Kidney (tissue), 14 donors: ENCODE results near the gene CCDC12. TPM values are rescaled to one million over a fixed set of nuclear protein-coding genes. Genes with fewer than 3 reads are reported as not detected.

Source experiments
- DNase-seq, 5 donors: peaks; one replicate each; pipeline ENCODE4 v3.0.0-alpha.2; 2013 to 2020
- FAIRE-seq: peaks from 2 replicates; lab custom pipeline; 2012; peaks lifted over from hg19 to GRCh38; lab: Jason Lieb, UNC
- H3K27ac ChIP-seq, 2 donors: one replicate each; pipeline ENCODE4 v1.7.0; 2013; ENCODE audit warnings: low read depth in 2 of 2, low read length in 2 of 2, inconsistent platforms in 1 of 2
- H3K27me3 ChIP-seq: one replicate; pipeline ENCODE4 v1.7.1; 2013; ENCODE audit warnings: low read length, inconsistent platforms; ENCODE audit not compliant: control insufficient read depth, insufficient read depth
- H3K36me3 ChIP-seq, 3 donors: one replicate each; pipeline versions ENCODE4 v1.7.0 to v1.7.1; 2013; ENCODE audit warnings: low read length in 3 of 3, control low read depth in 1 of 3, inconsistent platforms in 1 of 3; ENCODE audit not compliant: insufficient read depth in 3 of 3, control insufficient read depth in 2 of 3
- H3K4me1 ChIP-seq, 3 donors: one replicate each; pipeline versions ENCODE4 v1.7.0 to v1.7.1; 2013; ENCODE audit warnings: low read length in 3 of 3, inconsistent platforms in 1 of 3, low read depth in 1 of 3; ENCODE audit not compliant: control insufficient read depth in 2 of 3, insufficient read depth in 2 of 3
- H3K4me3 ChIP-seq, 3 donors: one replicate each; pipeline versions ENCODE4 v1.7.0 to v1.8.1; 2013; ENCODE audit warnings: low read length in 3 of 3, control low read depth in 1 of 3, inconsistent platforms in 1 of 3
- H3K9ac ChIP-seq, 3 donors: one replicate each; pipeline versions ENCODE4 v1.7.0 to v1.7.1; 2013; ENCODE audit warnings: low read length in 3 of 3, control low read depth in 1 of 3, inconsistent platforms in 1 of 3
- H3K9me3 ChIP-seq, 3 donors: one replicate each; pipeline versions ENCODE4 v1.7.0 to v1.7.1; 2013; ENCODE audit warnings: low read length in 3 of 3, control low read depth in 1 of 3, inconsistent platforms in 1 of 3; ENCODE audit not compliant: control insufficient read depth in 2 of 3, insufficient read depth in 1 of 3
- intact Hi-C: fragments of 100-400 bp; cut with DNase I; formaldehyde crosslinking; loops from one replicate; pipeline ENCODE4 v1.11.1; 2022
- polyA plus RNA-seq: library from polyadenylated mRNA; stranded (reverse); fragments of 350-450 nt; fragmentation: Illumina TruSeq; extraction: RNeasy Lipid Tissue Mini Kit (QIAGEN cat#74804); gene quantifications from one replicate; pipeline ENCODE4 v1.2.3, GENCODE V29; 2014; ENCODE audit warnings: low read depth, low replicate concordance; ENCODE audit not compliant: insufficient read depth
- total RNA-seq: library from RNA; stranded (reverse); fragmentation: NEBNext Ultra II Directional; extraction: Animal tissue kit (Norgen Biotek cat#: 25700); gene quantifications from one replicate; pipeline ENCODE4 v1.2.1, GENCODE V29; 2021
- TF ChIP-seq, protein P1 (sequence below): IDR thresholded peaks from 3 replicates; pipeline ENCODE4 v1.5.1; 2012; ENCODE audit warnings: mild to moderate bottlenecking, moderate library complexity, borderline replicate concordance; ENCODE audit not compliant: insufficient read depth; ENCODE audit errors: extremely low read depth
- donor health status: control.
- donor health status: control.
- donor health status: control.
- donor health status: control.
- donor health status: control.
- donor health status: DM: yes; HTN: yes; CAD: no.
- donor health status: Normal renal cell carcinoma (clear cell type).

The CCDC12 gene
- total and polyA plus RNA-seq, 2 donors from 2014 or later: 59.7 to 85.6 TPM

DNA sequence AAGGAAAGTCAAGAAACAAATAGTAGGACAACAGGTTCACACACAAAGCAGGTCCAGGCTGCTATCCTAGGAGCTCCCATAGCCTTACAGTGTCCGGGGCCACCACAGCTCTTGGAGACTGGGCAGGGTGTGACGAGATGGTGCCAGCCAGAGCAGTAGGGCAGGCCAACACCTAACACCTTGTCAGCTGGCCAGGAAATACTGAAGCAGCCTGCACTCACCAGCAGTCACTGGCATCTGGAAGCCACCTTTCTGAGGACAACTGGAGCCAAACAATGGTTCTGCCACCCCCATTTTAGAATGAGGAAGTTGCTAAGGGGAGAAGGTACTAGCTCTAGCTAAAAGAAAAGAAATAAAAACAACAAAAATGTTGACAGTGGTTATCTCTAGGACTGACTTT, 47.2 kb downstream of the CCDC12 start:
- TF ChIP-seq, protein P1, sequence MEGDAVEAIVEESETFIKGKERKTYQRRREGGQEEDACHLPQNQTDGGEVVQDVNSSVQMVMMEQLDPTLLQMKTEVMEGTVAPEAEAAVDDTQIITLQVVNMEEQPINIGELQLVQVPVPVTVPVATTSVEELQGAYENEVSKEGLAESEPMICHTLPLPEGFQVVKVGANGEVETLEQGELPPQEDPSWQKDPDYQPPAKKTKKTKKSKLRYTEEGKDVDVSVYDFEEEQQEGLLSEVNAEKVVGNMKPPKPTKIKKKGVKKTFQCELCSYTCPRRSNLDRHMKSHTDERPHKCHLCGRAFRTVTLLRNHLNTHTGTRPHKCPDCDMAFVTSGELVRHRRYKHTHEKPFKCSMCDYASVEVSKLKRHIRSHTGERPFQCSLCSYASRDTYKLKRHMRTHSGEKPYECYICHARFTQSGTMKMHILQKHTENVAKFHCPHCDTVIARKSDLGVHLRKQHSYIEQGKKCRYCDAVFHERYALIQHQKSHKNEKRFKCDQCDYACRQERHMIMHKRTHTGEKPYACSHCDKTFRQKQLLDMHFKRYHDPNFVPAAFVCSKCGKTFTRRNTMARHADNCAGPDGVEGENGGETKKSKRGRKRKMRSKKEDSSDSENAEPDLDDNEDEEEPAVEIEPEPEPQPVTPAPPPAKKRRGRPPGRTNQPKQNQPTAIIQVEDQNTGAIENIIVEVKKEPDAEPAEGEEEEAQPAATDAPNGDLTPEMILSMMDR: no peak
- Histone ChIP-seq H3K27ac (peak overlapping the region; percentile 61 to 87), H3K4me3 (no peak overlapping the region), H3K9me3 (no peaks in the 10 kb centered on the region), H3K27me3 (no peaks in the 10 kb centered on the region), H3K9ac (peak overlapping the region in 1 of 3 donors; percentile 13), H3K4me1 (peaks cover 0 to 64% (median 60%) of the 10 kb centered on the region in 3 donors), H3K36me3 (peaks cover 0 to 8% (median 7%) of the 10 kb centered on the region in 3 donors)
- no peak for FAIRE-seq
- intact Hi-C loops: loop anchor here (10.0 kb wide), 1 partner anchor 65 kb away; no protein-coding TSS in a partner anchor
- DNase-seq: peak in 1 of 5 donors; percentile 79

DNA sequence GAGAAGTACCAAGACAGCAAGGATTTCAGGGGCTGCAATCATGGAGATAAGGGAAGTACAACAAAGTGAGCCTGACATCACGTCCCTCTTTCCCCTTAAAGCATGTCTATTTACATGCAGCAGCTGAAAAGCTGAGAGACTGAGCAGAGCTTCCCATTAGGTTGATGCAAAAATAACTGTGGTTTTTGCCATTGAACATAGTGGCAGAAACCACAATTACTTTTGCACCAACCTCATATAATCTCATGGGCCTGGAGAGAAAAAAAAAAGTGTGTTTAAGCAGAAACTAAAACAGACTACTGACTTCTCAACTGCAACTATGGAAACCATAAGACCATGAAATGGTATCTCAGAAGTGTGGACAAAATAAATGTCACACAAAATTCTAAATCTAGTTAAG, 48.3 kb downstream of the CCDC12 start:
- FAIRE-seq: no peak
- no peak overlapping the region for H3K9ac ChIP-seq

DNA sequence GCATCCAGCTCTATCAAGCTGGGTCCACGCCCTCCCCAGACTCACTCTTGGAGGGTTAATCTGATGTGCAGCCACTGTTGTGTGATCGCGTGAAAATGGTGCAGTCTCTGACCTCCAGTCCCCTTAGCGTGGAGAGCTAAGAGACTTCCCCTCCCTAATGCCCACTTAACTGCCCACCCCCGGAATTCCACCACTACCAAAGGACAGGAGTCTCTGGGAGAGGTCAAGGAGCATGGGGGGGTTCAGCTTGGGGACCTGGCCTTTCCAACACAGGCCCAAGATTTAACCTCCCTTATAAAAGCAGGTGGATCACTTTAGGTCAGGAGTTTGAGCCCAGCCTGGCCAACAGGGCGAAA, 48.8 kb downstream of the CCDC12 start:
- Histone ChIP-seq H3K9me3 (no peaks in the 10 kb centered on the region), H3K27ac (peak overlapping the region; percentile 38 to 54), H3K36me3 (peaks cover 2 to 21% (median 18%) of the 10 kb centered on the region in 3 donors), H3K27me3 (no peaks in the 10 kb centered on the region), H3K4me1 (peaks cover 0 to 52% (median 47%) of the 10 kb centered on the region in 3 donors), H3K4me3 (no peak overlapping the region), H3K9ac (peak overlapping the region in 1 of 3 donors; percentile 28)
- TF ChIP-seq, protein P1: no peak
- no peak for FAIRE-seq
- DNase-seq: no peak
- intact Hi-C loops: loop anchor here (10.0 kb wide), 1 partner anchor 67 kb away; no protein-coding TSS in a partner anchor

More for the DNA sequence above, 48.3 kb downstream of the CCDC12 start:
- no peaks in the 10 kb centered on the region for H3K9me3 ChIP-seq
- intact Hi-C loops: loop anchor here (10.0 kb wide), 1 partner anchor 67 kb away; no protein-coding TSS in a partner anchor
- H3K4me1 ChIP-seq: peaks cover 0 to 58% (median 53%) of the 10 kb centered on the region in 3 donors
- H3K27me3 ChIP-seq: no peaks in the 10 kb centered on the region
- peaks cover 0 to 15% (median 13%) of the 10 kb centered on the region in 3 donors for H3K36me3 ChIP-seq
- no peak overlapping the region for H3K27ac ChIP-seq
- H3K4me3 ChIP-seq: no peak overlapping the region
- TF ChIP-seq, protein P1: no peak
- DNase-seq: no peak
